Measurements from ENCODE around the gene DST. TPM values are rescaled to one million over a fixed set of nuclear protein-coding genes. Genes with fewer than 3 reads are reported as not detected.
A peak's percentile ranks its signal among the peaks of the same experiment; 100 is the strongest.

DST gene
- total and polyA plus RNA-seq, 2 experiments from 2014 or later: 103 to 369 TPM

DNA sequence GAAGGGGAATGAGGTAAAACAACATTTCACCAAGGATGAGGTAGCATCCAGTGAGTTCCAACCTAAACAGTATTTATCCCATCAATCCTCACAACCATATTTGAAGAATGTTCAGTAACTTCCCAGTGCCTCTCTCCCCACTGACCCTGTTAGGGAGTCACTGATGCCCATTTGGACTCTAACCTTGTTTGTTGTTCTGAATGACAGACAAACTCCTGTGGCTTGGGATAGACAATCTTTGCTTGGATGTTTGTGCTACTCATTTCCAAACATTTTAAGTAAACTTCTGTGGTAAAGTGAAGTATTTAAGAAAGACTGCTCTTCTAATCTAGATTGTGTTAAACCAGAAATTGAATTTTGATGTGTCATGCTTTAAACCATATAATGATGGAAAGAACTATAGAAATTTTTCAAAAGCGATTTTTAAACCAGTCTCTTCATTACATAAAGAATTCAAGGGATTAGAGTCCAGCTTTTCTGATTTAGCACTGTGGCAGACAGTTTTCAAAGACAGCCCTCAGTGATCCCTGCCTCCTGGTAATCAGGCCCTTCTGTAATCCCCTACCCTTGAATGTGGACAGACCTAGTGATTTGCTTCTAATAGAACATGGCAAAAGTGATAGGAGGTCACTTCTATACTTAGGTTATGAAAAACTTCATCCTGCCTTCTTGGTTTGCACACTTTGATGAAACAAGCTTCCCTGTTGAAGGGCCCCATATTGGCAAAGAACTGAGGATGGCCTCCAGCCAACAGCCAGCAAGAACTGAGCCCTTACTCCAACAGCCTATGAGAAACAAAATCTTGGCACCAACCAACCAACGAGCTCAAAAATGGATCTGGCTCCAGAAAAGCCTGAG is 191.6 kb downstream of the DST start:
- no peak overlapping the region for H3K4me3 ChIP-seq
- no peak overlapping the region for H3K27ac ChIP-seq
- H3K9me2 ChIP-seq (replicated peaks; ENCODE audit: insufficient read depth): no peaks in the 10 kb centered on the region
- H3K9me3 ChIP-seq (ENCODE audit: low read depth): no peaks in the 10 kb centered on the region
- H3K79me2 ChIP-seq: no peaks in the 10 kb centered on the region
- no peak for TF ChIP-seq EZH2 (IDR thresholded peaks at IDR 0.05; ENCODE audit: borderline replicate concordance)
- no peak for TF ChIP-seq EZH2phosphoT487 (IDR thresholded peaks at IDR 0.05; ENCODE audit: low read depth, severe bottlenecking, unreplicated experiment)
- TF ChIP-seq, protein P1, sequence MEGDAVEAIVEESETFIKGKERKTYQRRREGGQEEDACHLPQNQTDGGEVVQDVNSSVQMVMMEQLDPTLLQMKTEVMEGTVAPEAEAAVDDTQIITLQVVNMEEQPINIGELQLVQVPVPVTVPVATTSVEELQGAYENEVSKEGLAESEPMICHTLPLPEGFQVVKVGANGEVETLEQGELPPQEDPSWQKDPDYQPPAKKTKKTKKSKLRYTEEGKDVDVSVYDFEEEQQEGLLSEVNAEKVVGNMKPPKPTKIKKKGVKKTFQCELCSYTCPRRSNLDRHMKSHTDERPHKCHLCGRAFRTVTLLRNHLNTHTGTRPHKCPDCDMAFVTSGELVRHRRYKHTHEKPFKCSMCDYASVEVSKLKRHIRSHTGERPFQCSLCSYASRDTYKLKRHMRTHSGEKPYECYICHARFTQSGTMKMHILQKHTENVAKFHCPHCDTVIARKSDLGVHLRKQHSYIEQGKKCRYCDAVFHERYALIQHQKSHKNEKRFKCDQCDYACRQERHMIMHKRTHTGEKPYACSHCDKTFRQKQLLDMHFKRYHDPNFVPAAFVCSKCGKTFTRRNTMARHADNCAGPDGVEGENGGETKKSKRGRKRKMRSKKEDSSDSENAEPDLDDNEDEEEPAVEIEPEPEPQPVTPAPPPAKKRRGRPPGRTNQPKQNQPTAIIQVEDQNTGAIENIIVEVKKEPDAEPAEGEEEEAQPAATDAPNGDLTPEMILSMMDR (IDR thresholded peaks at IDR 0.05; ENCODE audit: poor library complexity): no peak
- no peak overlapping the region for H3K4me2 ChIP-seq
- 65% methylated on average over 2 of the region's 2 CpGs for WGBS (ENCODE audit: low lambda C conversion rate, missing lambda C conversion rate)
- H3K4me1 ChIP-seq (ENCODE audit: insufficient read depth): peaks cover 14% of the 10 kb centered on the region
- peak; percentile 13 for DNase-seq (ENCODE audit: low spot score)
- no peak overlapping the region for H2AFZ ChIP-seq
- no peaks in the 10 kb centered on the region for H3K36me3 ChIP-seq (replicated peaks; ENCODE audit: insufficient read depth, low read depth)
- H4K20me1 ChIP-seq (ENCODE audit: insufficient read depth, poor library complexity, severe bottlenecking): no peaks in the 10 kb centered on the region
- no peaks in the 10 kb centered on the region for H3K27me3 ChIP-seq

DNA sequence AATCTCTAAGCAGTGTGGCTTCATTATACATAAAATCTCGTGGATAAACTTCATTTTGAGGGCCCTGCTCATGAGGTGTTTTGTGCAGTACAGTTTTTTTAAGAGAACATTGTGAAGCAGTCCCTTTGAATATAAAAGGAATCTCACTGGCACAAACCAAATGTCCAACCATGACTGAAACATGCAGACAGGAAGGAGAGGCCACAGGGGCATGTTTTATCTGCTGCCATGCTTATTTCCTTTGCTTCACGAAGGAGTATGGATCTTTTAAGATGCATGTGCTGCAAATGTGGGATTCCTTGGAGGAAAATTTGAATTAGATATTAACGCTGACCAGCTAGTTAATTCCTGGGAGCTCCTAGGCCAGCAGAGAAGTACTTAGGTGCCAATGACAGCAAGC is 192.3 kb downstream of the DST start:
- Histone ChIP-seq H3K4me1 (ENCODE audit: insufficient read depth) (peaks cover 14% of the 10 kb centered on the region), H4K20me1 (ENCODE audit: insufficient read depth, poor library complexity, severe bottlenecking) (no peaks in the 10 kb centered on the region), H3K4me3 (no peak overlapping the region), H3K27ac (no peak overlapping the region), H3K9me3 (ENCODE audit: low read depth) (no peaks in the 10 kb centered on the region), H3K79me2 (no peaks in the 10 kb centered on the region), H3K36me3 (replicated peaks; ENCODE audit: insufficient read depth, low read depth) (no peaks in the 10 kb centered on the region), H3K9me2 (replicated peaks; ENCODE audit: insufficient read depth) (no peaks in the 10 kb centered on the region), H3K4me2 (no peak overlapping the region), H2AFZ (no peak overlapping the region), H3K27me3 (no peaks in the 10 kb centered on the region)
- TF ChIP-seq, protein P1 (IDR thresholded peaks at IDR 0.05; ENCODE audit: poor library complexity): no peak
- no peak for TF ChIP-seq EZH2phosphoT487 (IDR thresholded peaks at IDR 0.05; ENCODE audit: low read depth, severe bottlenecking, unreplicated experiment)
- TF ChIP-seq EZH2 (IDR thresholded peaks at IDR 0.05; ENCODE audit: borderline replicate concordance): no peak
- 85% methylated on average over 3 of the region's 3 CpGs for WGBS (ENCODE audit: low lambda C conversion rate, missing lambda C conversion rate)
- no peak for DNase-seq (ENCODE audit: low spot score)

DNA sequence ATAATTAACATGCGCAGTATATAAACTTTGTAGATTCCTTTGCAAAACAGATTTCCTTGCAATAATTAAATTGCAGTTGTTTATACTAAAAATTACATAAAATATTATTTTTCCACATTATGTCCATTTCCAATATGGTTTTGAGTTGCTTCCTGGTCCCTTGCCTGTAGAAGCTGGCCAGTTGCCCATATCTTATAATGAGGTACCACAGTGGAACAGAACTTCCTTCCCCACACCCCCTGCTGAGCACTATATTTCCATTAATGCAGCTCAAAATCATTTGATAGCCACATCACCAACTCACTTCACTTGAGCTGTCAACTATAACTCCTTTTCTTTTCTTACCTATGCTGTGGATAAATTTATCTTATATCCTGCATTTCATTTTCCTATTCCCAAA is 194.6 kb downstream of the DST start:
- Histone ChIP-seq H3K27me3 (no peaks in the 10 kb centered on the region), H3K79me2 (no peaks in the 10 kb centered on the region), H3K36me3 (replicated peaks; ENCODE audit: insufficient read depth, low read depth) (no peaks in the 10 kb centered on the region), H2AFZ (no peak overlapping the region), H3K4me3 (no peak overlapping the region), H3K27ac (no peak overlapping the region), H3K9me3 (ENCODE audit: low read depth) (no peaks in the 10 kb centered on the region), H3K9me2 (replicated peaks; ENCODE audit: insufficient read depth) (no peaks in the 10 kb centered on the region), H4K20me1 (ENCODE audit: insufficient read depth, poor library complexity, severe bottlenecking) (no peaks in the 10 kb centered on the region), H3K4me1 (ENCODE audit: insufficient read depth) (peaks cover 14% of the 10 kb centered on the region), H3K4me2 (no peak overlapping the region)
- WGBS (ENCODE audit: low lambda C conversion rate, missing lambda C conversion rate): 100% methylated on average over 1 of the region's 1 CpG
- no peak for DNase-seq (ENCODE audit: low spot score)
- TF ChIP-seq, protein P1 (IDR thresholded peaks at IDR 0.05; ENCODE audit: poor library complexity): no peak
- TF ChIP-seq EZH2 (IDR thresholded peaks at IDR 0.05; ENCODE audit: borderline replicate concordance) (no peak), EZH2phosphoT487 (IDR thresholded peaks at IDR 0.05; ENCODE audit: low read depth, severe bottlenecking, unreplicated experiment) (no peak)

Measured in hepatocyte (in vitro differentiated cells).